Renal pelvis (tissue), 12 donors: ENCODE data around the gene MBD3L1. TPM values are rescaled to one million over a fixed set of nuclear protein-coding genes. Genes with fewer than 3 reads are reported as not detected.
A peak's percentile ranks its signal among the peaks of the same experiment; 100 is the strongest.

Experiments
- DNase-seq: peaks from one replicate; pipeline ENCODE4 v3.0.0-alpha.2; 2013
- long read RNA-seq, 16 experiments: transcript quantifications; one replicate each; lab custom pipeline, GENCODE V29; 2026
- polyA plus RNA-seq, 3 donors: library from polyadenylated mRNA; unstranded; fragments of 120-200 nt; gene quantifications; one replicate each; pipeline ENCODE4 v1.2.1, GENCODE V29; 2013; ENCODE audit not compliant: insufficient read length in 3 of 3

MBD3L1 gene
- not detected for polyA plus RNA-seq
- long read RNA-seq, donor 1 = 0 reads
- long read RNA-seq, donor 2 = 0 reads
- long read RNA-seq, donor 3 = 0 reads
- long read RNA-seq, donor 4 = 0 reads
- long read RNA-seq, donor 5 = 0 reads
- long read RNA-seq, donor 6 = 0 reads
- long read RNA-seq, donor 7 = 0 reads
- long read RNA-seq, donor 8 = 0 reads
- long read RNA-seq, donor 9 = 0 reads
- long read RNA-seq, donor 10 = 0 reads
- long read RNA-seq, donor 11, partial matches to known transcripts = 0 of 1 reads
- long read RNA-seq, donor 11, other reads (novel, unspliced or antisense) = 0 of 1 reads
- long read RNA-seq, donor 12 = 0 reads
- long read RNA-seq, donor 13, partial matches to known transcripts = 5 of 5 reads
- long read RNA-seq, donor 13, other reads (novel, unspliced or antisense) = 0 of 5 reads
- long read RNA-seq, donor 14 = 0 reads
- long read RNA-seq, donor 15 = 0 reads
- long read RNA-seq, donor 16 = 0 reads

GRCh38 chr19:8832132-8833021 lies at the start of gene MBD3L1, which contains the start of gene ZNF558:
TSS of gene MBD3L1 (plus strand) at chr19:8832377. CDS start at chr19:8842679, 10,302 bp downstream.
TSS of gene ZNF558 (minus strand) at chr19:8832304. CDS start at chr19:8822659, 9,645 bp downstream.
- DNase-seq = peak; percentile 96

GRCh38 chr19:8794823-8795222 lies 37.4 kb upstream of the MBD3L1 start:
- no peak for DNase-seq

- no peak for DNase-seq
These were observed 25.5 kb upstream of the MBD3L1 start for GRCh38 chr19:8806661-8807060.

GRCh38 chr19:8811315-8812172 lies 20.6 kb upstream of the MBD3L1 start:
- DNase-seq = no peak

DNA sequence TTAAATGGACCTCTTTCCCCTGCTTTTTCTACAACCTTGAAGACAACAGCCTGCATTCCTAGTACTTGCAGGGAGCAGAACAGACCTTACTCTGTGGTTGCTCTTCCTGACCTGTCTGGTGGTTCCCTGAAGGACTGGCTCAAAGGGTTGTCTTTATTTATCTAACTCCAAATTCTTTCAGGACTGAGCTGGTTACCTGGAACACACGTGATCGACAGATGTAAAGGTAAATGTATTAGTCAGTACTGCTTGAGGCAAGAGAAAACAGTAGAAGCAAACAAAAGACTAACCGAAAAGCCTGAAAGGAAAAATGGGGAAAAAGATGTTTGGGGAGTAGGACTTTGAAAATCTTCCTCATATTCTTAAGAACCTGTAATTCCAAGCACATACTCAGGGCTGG lies 18.0 kb upstream of the MBD3L1 start:
- no peak for DNase-seq

DNA sequence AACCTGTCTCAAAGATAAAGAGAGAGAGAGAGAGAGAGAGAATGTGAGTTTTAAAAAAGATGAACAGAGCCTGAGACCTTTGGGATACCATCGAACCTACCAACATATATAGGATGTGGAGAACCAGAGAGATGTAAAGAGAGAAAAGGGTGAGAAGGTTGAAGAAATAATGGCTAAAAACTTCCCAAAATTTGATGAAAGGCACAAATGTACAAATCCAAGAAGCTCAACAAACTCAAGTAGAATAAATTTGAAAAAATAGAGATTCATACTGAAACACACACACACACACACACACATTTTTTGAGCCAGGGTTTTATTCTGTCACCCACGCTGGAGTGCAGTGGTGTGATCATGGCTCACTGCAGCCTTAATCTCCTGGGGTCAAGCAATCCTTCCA lies 16.4 kb upstream of the MBD3L1 start:
- DNase-seq = no peak

DNA sequence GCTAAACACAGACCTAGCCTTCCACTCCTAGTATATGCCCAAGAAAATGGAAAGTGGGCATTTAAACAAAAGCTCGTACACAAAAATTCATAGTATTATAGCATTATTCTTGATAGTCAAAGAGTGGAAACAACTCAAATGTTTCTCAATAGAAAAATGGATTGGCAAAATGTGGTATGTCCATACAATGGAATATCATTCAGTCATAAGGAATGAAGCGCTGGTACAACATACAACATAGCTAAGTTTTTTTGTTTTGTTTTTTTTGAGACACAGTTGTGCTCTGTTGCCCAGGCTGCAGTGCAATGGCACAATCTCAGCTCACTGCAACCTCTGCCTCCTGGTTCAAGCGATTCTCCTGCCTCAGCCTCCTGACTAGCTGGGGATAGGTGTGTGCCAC lies 11.9 kb upstream of the MBD3L1 start:
- DNase-seq = no peak

DNA sequence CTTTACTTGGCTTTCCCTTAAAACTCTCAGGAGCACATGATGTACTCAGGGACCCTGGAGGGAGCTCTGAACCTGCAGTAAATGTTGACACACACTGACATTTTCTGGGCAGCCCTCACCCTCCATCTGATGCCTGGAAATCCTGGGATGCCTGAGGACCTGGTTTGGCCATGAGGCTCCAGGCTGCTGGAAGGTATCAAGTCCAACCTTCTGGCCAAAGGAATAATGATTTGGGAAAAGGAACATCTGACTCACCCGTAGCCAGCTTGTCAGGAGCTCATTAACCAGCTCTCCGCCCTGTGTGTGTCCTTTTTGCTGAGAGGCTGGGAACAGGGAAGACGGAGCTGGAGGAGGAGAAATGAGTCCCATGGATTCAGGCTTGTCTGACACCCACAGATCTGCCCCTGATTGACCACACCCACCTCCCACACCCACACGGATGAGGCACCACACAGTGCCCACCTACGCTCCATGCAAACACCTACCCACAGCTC lies 10.4 kb upstream of the MBD3L1 start:
- no peak for DNase-seq

DNA sequence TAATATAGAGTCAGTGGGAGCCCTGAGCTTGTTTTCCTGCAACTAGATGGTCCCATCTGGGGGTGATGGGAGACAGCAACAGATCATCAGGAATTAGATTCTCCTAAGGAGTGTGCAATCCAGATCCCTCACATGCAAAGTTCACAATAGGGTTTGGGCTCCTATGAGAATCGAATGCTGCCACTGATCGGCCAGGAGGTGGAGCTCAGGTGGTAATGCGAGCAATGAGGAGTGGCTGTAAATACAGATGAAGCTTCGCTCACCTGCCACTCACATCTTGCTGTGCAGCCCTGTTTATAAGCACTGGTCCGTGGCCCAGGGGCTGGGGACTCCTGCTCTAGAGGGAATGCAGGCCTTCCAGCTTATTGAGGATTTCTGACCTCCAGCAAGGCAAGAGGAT lies 5.8 kb upstream of the MBD3L1 start:
- DNase-seq = no peak

- no peak for DNase-seq
These were observed 4.9 kb upstream of the MBD3L1 start for GRCh38 chr19:8827277-8827676.

DNA sequence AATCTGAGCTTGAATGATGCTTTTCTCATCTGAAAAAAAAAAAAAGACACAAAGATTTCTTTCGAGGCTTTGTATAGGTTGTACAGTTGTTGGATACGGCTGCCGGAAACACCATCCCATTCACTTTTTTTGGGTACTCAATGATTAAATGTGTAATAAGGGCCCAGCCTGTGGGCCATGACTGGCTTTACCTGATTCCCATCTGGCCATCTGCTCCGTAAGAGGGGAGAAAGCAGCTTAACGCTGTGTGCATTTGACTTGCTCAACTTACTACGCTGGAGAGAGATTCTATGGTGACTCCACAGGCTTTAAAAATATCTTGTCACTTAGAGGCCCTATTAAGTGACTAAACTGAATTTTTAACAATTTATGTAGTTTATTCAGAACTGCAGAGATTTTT lies 804 bp upstream of the MBD3L1 start:
- peak; percentile 4 for DNase-seq

- no peak for DNase-seq
These were observed 395 bp upstream of the MBD3L1 start for GRCh38 chr19:8831832-8832131.

DNA sequence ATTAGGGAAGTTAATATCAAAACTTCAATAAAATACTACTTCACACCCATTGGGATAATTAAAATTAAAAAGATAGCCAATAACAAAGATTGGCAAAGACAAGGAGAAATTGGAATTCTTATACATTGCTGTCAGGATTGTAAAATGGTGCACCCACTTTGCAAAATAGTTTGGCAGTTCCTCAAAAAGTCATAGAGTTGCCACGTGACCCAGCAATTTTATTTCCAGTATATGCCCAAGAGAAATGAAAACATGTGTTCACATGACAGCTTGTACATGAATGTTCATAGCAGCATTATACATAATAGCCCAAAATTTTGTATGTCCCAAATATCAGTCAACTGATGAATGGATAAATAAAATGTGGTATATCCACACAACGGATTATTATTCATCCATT lies 3.3 kb downstream of the MBD3L1 start:
- DNase-seq = no peak

DNA sequence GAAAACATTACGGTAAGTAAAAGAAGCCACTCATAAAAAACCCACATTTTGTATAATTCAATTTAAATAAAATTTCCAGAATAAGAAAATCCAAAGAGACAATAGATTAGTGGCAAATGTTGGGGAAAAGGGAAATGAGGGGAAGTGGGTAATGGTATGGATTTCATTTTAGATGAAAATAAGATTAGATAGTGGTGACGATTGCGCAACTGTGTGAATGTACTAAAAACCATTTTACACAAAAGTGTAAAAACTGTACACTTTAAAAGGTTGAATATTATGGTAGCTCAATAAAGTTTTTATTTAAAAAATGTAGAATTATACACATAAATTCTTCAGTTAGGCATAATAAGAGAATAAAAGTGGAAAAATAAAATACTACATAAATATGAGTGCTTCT lies 3.7 kb downstream of the MBD3L1 start:
- no peak for DNase-seq

DNA sequence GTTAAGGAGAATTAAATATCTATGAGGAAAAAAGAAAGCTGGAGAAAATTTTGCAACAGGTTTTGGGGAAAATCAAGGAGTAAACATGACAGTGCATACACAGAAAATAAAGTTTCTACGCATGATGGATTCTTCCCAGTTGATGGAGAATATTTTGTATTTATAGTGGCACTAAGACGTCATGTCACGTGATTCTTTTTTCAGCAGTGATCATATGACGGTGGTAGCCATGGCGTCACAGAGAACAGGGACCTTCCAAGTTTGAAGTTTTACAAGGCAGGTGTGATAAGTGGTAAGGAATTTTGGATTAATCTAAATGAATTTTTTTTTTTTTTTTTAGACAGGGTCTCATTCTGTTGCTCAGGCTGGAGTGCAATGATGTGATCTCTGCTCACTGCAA lies 8.5 kb downstream of the MBD3L1 start:
- no peak for DNase-seq

GRCh38 chr19:8846819-8847218 lies 14.6 kb downstream of the MBD3L1 start:
- no peak for DNase-seq

DNA sequence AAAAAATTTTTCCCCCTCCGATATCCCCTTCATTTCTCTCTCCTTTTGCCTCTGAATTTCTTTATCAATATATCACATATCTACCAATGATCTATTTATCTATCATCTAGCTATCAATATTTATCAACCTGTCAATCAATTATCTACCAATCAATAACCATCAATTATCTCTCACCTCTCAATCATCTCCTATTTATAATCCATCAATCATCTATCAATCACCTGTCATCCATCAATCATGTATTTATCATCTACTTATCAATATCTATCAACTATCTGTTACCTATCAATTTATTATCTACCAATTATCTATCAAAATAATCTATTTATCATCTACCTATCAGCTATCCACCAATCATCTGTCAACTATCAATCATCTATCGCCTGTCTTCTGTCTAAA lies 17.1 kb downstream of the MBD3L1 start:
- DNase-seq = no peak

DNA sequence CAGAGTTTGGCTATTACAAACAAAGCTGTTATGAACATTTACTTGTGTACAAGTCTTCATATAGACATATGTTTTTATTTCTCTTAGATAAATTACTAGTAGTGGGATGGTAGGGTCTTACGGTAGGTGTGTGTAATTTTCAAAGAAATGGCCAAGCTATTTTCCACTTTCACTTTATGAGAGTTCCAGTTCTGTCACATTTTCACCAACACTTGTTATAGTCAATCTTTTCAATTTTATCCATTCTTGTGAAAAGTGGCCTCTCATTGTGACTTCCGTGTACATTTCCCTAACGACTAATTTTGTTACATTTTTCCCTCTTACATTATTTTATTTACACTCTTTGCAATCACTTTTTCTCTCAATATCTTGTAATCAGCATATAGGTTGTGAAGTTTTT lies 18.3 kb downstream of the MBD3L1 start:
- DNase-seq = no peak

DNA sequence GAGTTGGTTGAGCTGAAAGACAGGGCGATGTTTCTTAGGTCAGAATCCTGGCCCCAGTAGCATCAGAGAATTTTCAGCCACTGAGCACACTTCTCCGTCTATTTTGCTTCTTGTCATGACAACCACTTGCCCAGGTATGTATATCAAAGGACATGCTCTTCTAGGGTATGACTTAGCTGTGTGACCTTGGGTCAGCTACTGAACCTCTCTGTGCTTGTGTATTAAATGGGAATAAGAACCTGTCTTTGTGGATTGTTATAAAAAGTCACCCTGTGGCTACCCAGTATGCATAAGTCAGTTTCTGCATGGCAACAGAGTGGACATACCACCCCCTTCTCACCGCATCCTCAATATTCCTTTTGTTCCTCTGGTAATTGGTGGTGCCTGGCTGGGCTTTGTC lies 26.1 kb downstream of the MBD3L1 start:
- DNase-seq = no peak

DNA sequence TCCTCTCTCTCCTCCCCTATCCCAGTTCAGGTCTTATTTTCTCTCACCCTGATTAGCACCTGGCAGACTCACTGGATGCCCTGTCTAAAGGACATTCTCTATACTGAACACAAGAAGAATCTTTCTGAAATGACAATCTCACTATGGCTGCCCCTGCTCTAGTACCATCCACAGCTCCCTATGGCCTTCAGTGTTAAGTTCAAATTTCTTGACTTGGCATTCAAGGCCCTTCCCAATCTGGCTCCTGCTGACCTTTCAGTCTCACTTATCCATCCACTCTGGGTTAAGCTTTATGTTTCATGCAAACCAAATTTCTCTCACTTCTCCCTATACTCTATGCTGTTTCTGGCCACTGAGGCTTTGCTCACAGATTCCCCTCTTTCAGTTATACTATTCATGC lies 34.2 kb downstream of the MBD3L1 start:
- DNase-seq = no peak

GRCh38 chr19:8877854-8878705 lies 45.9 kb downstream of the MBD3L1 start:
- DNase-seq = no peak
